ENCODE measurements around the gene SUN2. TPM values are rescaled to one million over a fixed set of nuclear protein-coding genes. Genes with fewer than 3 reads are reported as not detected.

The SUN2 gene
- total and polyA plus RNA-seq, 9 donors: 21.2 to 311 (median 181) TPM

GRCh38 chr22:38754751-38755154 lies 1.0 kb downstream of the SUN2 start:
- no peaks in the 10 kb centered on the region for H3K4me1 ChIP-seq (ENCODE audit: insufficient read depth)
- peak overlapping the region; percentile 69 for H3K4me3 ChIP-seq
- DNase-seq: peak in 1 of 5 donors; percentile 68

GRCh38 chr22:38753948-38754750 lies 1.6 kb downstream of the SUN2 start:
- Histone ChIP-seq H3K36me3 (no peaks in the 10 kb centered on the region), H3K4me1 (ENCODE audit: insufficient read depth) (no peaks in the 10 kb centered on the region), H3K27me3 (no peaks in the 10 kb centered on the region), H3K4me3 (peak overlapping the region; percentile 69), H3K27ac (peak overlapping the region in 1 of 2 donors; percentile 94), H3K9me3 (no peaks in the 10 kb centered on the region)
- peak; percentile 75 to 84 (median 78) for DNase-seq
- 35 to 39% (median 37%) methylated on average over 12 of the region's 12 CpGs for WGBS, 3 donors
- TF ChIP-seq EP300 (IDR thresholded peaks at IDR 0.05): no peak
- no peak for TF ChIP-seq CTCF (IDR thresholded peaks at IDR 0.05)
- TF ChIP-seq POLR2A (IDR thresholded peaks at IDR 0.05): no peak
- intact Hi-C loops (cut with DNase I): no loop called here

More at GRCh38 chr22:38754751-38755154, 1.0 kb downstream of the SUN2 start:
- Histone ChIP-seq H3K27me3 (no peaks in the 10 kb centered on the region), H3K9me3 (no peaks in the 10 kb centered on the region), H3K36me3 (no peaks in the 10 kb centered on the region), H3K27ac (peak overlapping the region; percentile 81 to 94)
- WGBS, 3 donors: 6 to 13% (median 8%) methylated on average over 12 of the region's 12 CpGs
- intact Hi-C loops (cut with DNase I): no loop called here
- TF ChIP-seq EP300 (IDR thresholded peaks at IDR 0.05): no peak

- Histone ChIP-seq H3K27me3 (no peaks in the 10 kb centered on the region), H3K36me3 (no peaks in the 10 kb centered on the region), H3K27ac (no peak overlapping the region), H3K4me1 (ENCODE audit: insufficient read depth) (no peaks in the 10 kb centered on the region), H3K9me3 (no peaks in the 10 kb centered on the region), H3K4me3 (no peak overlapping the region)
- DNase-seq: no peak
- intact Hi-C loops (cut with DNase I): no loop called here
- TF ChIP-seq POLR2A (IDR thresholded peaks at IDR 0.05): no peak
- TF ChIP-seq CTCF (IDR thresholded peaks at IDR 0.05): no peak
- TF ChIP-seq EP300 (IDR thresholded peaks at IDR 0.05): no peak
- WGBS, 3 donors: 88 to 89% (median 89%) methylated on average over 24 of the region's 24 CpGs
Observed at GRCh38 chr22:38751422-38752346, 4.1 kb downstream of the SUN2 start.

- intact Hi-C loops (cut with DNase I): no loop called here
- Histone ChIP-seq H3K36me3 (no peaks in the 10 kb centered on the region), H3K27ac (no peak overlapping the region), H3K4me1 (ENCODE audit: insufficient read depth) (no peaks in the 10 kb centered on the region), H3K27me3 (no peaks in the 10 kb centered on the region), H3K4me3 (no peak overlapping the region), H3K9me3 (no peaks in the 10 kb centered on the region)
- TF ChIP-seq CTCF (IDR thresholded peaks at IDR 0.05): no peak
- no peak for TF ChIP-seq POLR2A (IDR thresholded peaks at IDR 0.05)
- no peak for TF ChIP-seq EP300 (IDR thresholded peaks at IDR 0.05)
- WGBS, 3 donors: 86 to 96% (median 93%) methylated on average over 12 of the region's 12 CpGs
- DNase-seq: no peak
Observed at GRCh38 chr22:38751066-38751421, 4.8 kb downstream of the SUN2 start.
